SK-N-SH treated with all-trans-retinoic acid at 6 μM for 48 hours (cell line): Measurements from ENCODE around the gene ZNF410.

Experiments used
- ATAC-seq: fragments of 200-7000 bp; cut with Tn5 transposase; 3 replicates; pipeline ENCODE4 v1.9.1; 2020; ENCODE audit warnings: mild to moderate bottlenecking, moderate library complexity
- ARNTL ChIP-seq: fragments of 450-650 bp; formaldehyde crosslinking; IDR thresholded peaks from 2 replicates; pipeline ENCODE4 v1.5.0; 2020; ENCODE audit warnings: low read depth, mild to moderate bottlenecking, moderate library complexity, borderline replicate concordance
- BACH2 ChIP-seq: fragments of 250-450 bp; sonication (Bioruptor Pico); IDR thresholded peaks from 2 replicates; pipeline ENCODE4 v1.9.0; 2021; ENCODE audit warnings: mild to moderate bottlenecking, borderline replicate concordance
- CSDC2 ChIP-seq: fragments of 250-450 bp; sonication (Bioruptor Pico); IDR thresholded peaks from 2 replicates; pipeline ENCODE4 v1.5.0; 2020; ENCODE audit warnings: mild to moderate bottlenecking, moderate library complexity
- ESRRG ChIP-seq: fragments of 250-450 bp; sonication (Bioruptor Pico); IDR thresholded peaks from 2 replicates; pipeline ENCODE4 v1.6.1; 2021; ENCODE audit warnings: mild to moderate bottlenecking
- GLIS3 ChIP-seq: fragments of 250-450 bp; sonication (Bioruptor Pico); IDR thresholded peaks from 2 replicates; pipeline ENCODE4 v1.5.0; 2020; ENCODE audit warnings: mild to moderate bottlenecking, moderate library complexity
- ISL1 ChIP-seq: fragments of 250-450 bp; sonication (Bioruptor Pico); IDR thresholded peaks from 2 replicates; pipeline ENCODE4 v2.1.2; 2022; ENCODE audit warnings: mild to moderate bottlenecking, moderate library complexity
- OSR1 ChIP-seq: fragments of 250-450 bp; sonication (Bioruptor Pico); IDR thresholded peaks from 2 replicates; pipeline ENCODE4 v1.8.0; 2022; ENCODE audit warnings: moderate library complexity, mild to moderate bottlenecking, inconsistent platforms
- PPARA ChIP-seq: fragments of 250-450 bp; sonication (Bioruptor Pico); IDR thresholded peaks from 2 replicates; pipeline ENCODE4 v1.5.0; 2020; ENCODE audit warnings: mild to moderate bottlenecking, borderline replicate concordance
- SNAI2 ChIP-seq: fragments of 250-450 bp; sonication (Bioruptor Pico); IDR thresholded peaks from 2 replicates; pipeline ENCODE4 v1.5.0; 2020; ENCODE audit warnings: mild to moderate bottlenecking, moderate library complexity
- TOX ChIP-seq: fragments of 250-450 bp; sonication (Bioruptor Pico); IDR thresholded peaks from 2 replicates; pipeline ENCODE4 v1.8.0; 2021; ENCODE audit warnings: mild to moderate bottlenecking, moderate library complexity, borderline replicate concordance
- ZC3H10 ChIP-seq: fragments of 250-450 bp; sonication (Bioruptor Pico); IDR thresholded peaks from 2 replicates; pipeline ENCODE4 v1.5.1; 2021; ENCODE audit warnings: mild to moderate bottlenecking, moderate library complexity
- ZFP3 ChIP-seq: fragments of 250-450 bp; sonication (Bioruptor Pico); IDR thresholded peaks from 2 replicates; pipeline ENCODE4 v1.5.0; 2020; ENCODE audit warnings: mild to moderate bottlenecking, moderate library complexity
- ZFP30 ChIP-seq: fragments of 450-650 bp; formaldehyde crosslinking; IDR thresholded peaks from 2 replicates; pipeline ENCODE4 v1.5.0; 2022; ENCODE audit warnings: mild to moderate bottlenecking, moderate library complexity
- ZNF565 ChIP-seq: fragments of 450-650 bp; formaldehyde crosslinking; conservative IDR thresholded peaks from 2 replicates; pipeline ENCODE4 v1.5.0; 2020; ENCODE audit warnings: low read depth, mild to moderate bottlenecking, moderate library complexity
- ZNF70 ChIP-seq: fragments of 450-650 bp; formaldehyde crosslinking; IDR thresholded peaks from 2 replicates; pipeline ENCODE4 v1.5.0; 2020; ENCODE audit warnings: mild to moderate bottlenecking, moderate library complexity
- ZNF8 ChIP-seq: fragments of 450-650 bp; formaldehyde crosslinking; IDR thresholded peaks from 2 replicates; pipeline ENCODE4 v1.5.0; 2020; ENCODE audit warnings: mild to moderate bottlenecking, moderate library complexity
- TF ChIP-seq, protein P1 (sequence below): fragments of 250-450 bp; sonication (Bioruptor Pico); IDR thresholded peaks from 2 replicates; pipeline ENCODE4 v1.5.0; 2020; ENCODE audit warnings: mild to moderate bottlenecking, moderate library complexity
- TF ChIP-seq, protein P2 (sequence below): fragments of 250-450 bp; sonication (Bioruptor Pico); IDR thresholded peaks from 2 replicates; pipeline ENCODE4 v1.5.1; 2021; ENCODE audit warnings: mild to moderate bottlenecking, moderate library complexity
- TF ChIP-seq, protein P3 (sequence below): fragments of 250-450 bp; sonication (Bioruptor Pico); IDR thresholded peaks from 2 replicates; pipeline ENCODE4 v1.5.1; 2020; ENCODE audit warnings: low read depth, mild to moderate bottlenecking, moderate library complexity
- TF ChIP-seq, protein P4 (sequence below): fragments of 250-450 bp; sonication (Bioruptor Pico); IDR thresholded peaks from 2 replicates; pipeline ENCODE4 v1.8.0; 2021; ENCODE audit warnings: low read depth, mild to moderate bottlenecking, moderate library complexity, borderline replicate concordance

The ZNF410 gene

DNA sequence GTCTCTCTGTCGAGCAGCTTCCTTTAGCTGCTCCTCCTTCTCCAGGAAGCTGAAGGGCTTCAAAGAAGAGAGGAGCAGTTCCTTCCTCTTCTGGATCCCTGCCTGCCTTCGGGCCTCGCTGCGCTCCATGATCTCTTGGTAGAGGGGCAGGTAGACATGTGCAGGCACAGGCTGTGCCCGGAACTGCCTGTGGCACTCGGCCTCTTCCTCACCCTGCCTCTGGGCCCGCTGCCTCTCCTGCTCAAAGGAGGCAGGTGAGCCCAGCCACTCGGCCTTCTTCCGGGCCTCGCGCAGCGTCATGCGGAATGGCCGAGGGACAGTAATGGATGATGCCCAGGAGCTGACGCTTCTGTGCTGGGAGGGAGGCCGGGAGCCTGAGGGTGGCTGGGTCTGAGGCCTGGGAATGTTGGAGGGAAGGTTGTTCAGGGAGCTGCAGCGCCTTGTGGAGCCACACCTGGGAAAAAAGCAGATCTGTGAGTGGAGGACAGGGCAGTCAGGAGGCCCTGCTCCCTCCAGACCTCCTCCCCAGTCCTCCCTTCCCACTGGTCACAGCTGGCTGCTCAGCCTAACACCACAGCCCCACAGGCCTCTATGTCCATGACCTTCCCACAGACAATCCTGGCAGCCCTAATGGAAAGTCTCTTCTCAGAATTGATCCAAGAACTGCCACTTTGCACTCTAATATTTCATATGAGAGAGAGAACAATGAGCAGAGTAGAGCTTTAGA is 57.9 kb downstream of the ZNF410 start:
- no peak for ATAC-seq

DNA sequence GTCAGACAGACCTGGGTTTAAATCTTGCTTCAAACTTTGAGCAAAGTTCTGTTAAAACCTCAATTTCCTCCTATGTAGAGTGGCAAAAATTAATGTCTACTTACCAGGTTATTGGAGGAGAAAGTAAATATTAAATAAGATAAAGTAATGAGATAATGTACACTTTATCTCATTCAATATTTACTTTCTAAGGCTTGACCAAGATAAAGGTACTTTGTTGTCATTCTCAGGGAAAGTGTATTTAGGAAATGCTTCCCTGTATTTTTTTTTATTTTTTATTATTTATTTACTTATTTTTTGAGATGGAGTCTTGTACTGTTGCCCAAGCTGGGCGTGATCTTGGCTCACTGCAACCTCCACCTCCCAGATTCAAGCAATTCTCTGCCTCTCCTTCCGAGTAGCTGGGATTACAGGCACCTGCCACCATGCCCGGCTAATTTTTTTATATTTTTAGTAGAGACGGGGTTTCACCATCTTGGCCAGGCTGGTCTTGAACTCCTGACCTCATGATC is 58.6 kb downstream of the ZNF410 start:
- TF ChIP-seq CSDC2 (CRISPR knock-in tag) (no peak), SNAI2 (CRISPR knock-in tag) (no peak), ZFP3 (CRISPR knock-in tag) (no peak), ZNF8 (no peak), ZFP30 (CRISPR knock-in tag) (no peak), ARNTL (CRISPR knock-in tag) (no peak), ZC3H10 (CRISPR knock-in tag) (no peak)
- TF ChIP-seq, protein P1, sequence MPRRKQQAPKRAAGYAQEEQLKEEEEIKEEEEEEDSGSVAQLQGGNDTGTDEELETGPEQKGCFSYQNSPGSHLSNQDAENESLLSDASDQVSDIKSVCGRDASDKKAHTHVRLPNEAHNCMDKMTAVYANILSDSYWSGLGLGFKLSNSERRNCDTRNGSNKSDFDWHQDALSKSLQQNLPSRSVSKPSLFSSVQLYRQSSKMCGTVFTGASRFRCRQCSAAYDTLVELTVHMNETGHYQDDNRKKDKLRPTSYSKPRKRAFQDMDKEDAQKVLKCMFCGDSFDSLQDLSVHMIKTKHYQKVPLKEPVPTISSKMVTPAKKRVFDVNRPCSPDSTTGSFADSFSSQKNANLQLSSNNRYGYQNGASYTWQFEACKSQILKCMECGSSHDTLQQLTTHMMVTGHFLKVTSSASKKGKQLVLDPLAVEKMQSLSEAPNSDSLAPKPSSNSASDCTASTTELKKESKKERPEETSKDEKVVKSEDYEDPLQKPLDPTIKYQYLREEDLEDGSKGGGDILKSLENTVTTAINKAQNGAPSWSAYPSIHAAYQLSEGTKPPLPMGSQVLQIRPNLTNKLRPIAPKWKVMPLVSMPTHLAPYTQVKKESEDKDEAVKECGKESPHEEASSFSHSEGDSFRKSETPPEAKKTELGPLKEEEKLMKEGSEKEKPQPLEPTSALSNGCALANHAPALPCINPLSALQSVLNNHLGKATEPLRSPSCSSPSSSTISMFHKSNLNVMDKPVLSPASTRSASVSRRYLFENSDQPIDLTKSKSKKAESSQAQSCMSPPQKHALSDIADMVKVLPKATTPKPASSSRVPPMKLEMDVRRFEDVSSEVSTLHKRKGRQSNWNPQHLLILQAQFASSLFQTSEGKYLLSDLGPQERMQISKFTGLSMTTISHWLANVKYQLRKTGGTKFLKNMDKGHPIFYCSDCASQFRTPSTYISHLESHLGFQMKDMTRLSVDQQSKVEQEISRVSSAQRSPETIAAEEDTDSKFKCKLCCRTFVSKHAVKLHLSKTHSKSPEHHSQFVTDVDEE (CRISPR knock-in tag) = no peak
- TF ChIP-seq, protein P2, sequence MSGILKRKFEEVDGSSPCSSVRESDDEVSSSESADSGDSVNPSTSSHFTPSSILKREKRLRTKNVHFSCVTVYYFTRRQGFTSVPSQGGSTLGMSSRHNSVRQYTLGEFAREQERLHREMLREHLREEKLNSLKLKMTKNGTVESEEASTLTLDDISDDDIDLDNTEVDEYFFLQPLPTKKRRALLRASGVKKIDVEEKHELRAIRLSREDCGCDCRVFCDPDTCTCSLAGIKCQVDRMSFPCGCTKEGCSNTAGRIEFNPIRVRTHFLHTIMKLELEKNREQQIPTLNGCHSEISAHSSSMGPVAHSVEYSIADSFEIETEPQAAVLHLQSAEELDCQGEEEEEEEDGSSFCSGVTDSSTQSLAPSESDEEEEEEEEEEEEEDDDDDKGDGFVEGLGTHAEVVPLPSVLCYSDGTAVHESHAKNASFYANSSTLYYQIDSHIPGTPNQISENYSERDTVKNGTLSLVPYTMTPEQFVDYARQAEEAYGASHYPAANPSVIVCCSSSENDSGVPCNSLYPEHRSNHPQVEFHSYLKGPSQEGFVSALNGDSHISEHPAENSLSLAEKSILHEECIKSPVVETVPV (CRISPR knock-in tag) = no peak
- no peak for ATAC-seq

More for the DNA sequence above, 57.9 kb downstream of the ZNF410 start:
- TF ChIP-seq ZNF565 = no peak
- TF ChIP-seq CSDC2 (CRISPR knock-in tag) = no peak
- TF ChIP-seq, protein P3, sequence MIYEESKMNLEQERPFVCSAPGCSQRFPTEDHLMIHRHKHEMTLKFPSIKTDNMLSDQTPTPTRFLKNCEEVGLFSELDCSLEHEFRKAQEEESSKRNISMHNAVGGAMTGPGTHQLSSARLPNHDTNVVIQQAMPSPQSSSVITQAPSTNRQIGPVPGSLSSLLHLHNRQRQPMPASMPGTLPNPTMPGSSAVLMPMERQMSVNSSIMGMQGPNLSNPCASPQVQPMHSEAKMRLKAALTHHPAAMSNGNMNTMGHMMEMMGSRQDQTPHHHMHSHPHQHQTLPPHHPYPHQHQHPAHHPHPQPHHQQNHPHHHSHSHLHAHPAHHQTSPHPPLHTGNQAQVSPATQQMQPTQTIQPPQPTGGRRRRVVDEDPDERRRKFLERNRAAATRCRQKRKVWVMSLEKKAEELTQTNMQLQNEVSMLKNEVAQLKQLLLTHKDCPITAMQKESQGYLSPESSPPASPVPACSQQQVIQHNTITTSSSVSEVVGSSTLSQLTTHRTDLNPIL = no peak
- no peak for TF ChIP-seq ESRRG (CRISPR knock-in tag)
- TF ChIP-seq ZFP3 (CRISPR knock-in tag) = no peak
- TF ChIP-seq ZNF8 = no peak
- TF ChIP-seq TOX (CRISPR knock-in tag) = no peak
- no peak for TF ChIP-seq ISL1
- TF ChIP-seq ZNF70 (CRISPR knock-in tag) = no peak
- no peak for TF ChIP-seq ARNTL (CRISPR knock-in tag)
- no peak for TF ChIP-seq SNAI2 (CRISPR knock-in tag)

DNA sequence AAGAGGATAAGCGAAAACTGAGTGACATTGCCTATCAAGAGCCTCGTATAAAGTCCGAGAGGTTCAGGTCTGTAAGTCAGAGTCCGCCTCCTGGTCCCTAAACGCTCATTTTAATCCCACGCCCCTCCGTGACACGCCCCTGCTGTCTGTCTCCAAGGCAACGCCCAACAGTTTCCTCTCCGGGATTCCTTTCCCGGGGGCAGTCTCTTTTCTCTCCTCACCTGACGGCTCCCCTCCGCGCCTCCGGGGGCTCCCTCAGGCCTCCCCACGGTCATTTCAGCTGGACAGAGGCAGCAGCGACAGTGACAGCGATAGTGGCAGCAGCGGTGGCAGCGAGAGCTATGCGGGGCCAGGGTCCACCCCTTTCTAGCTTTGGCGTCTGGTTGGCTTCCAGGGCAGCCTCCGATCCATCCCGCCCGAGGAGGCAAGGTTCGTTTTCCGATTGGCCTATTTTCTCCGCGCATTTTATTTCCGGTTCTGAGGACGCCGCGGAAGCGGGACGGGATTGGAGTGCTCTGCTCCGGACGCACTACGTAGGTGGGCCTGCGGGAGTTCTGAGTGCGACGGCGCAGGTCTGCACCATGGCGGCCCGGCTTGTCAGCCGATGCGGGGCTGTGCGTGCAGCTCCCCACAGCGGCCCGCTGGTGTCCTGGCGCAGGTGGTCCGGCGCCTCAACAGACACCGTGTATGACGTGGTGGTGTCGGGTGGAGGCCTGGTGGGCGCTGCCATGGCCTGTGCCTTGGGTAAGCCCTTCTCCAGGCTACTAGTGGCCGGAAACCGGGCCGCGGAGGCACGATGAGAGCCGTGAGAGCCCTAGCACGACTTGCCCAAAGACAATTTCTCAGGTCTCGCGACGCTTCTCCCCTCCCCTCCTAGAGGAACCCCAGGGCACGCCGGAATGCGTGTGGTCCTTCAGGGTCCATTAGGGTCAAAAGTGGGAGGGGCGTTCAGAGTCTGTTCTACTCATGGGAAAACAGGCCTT is 63.4 kb downstream of the ZNF410 start, which contains the start of the genes COQ6 and FAM161B:
Gene COQ6, plus strand, starts transcription at position 551 of the 983 bp plus-strand sequence. Its CDS starts 31 bp downstream, at position 582.
Gene FAM161B, minus strand, starts transcription at position 343 of the 983 bp plus-strand sequence. Its CDS starts 68 bp downstream, at position 275.
- peak; percentile 98 for ATAC-seq
- TF ChIP-seq, protein P4, sequence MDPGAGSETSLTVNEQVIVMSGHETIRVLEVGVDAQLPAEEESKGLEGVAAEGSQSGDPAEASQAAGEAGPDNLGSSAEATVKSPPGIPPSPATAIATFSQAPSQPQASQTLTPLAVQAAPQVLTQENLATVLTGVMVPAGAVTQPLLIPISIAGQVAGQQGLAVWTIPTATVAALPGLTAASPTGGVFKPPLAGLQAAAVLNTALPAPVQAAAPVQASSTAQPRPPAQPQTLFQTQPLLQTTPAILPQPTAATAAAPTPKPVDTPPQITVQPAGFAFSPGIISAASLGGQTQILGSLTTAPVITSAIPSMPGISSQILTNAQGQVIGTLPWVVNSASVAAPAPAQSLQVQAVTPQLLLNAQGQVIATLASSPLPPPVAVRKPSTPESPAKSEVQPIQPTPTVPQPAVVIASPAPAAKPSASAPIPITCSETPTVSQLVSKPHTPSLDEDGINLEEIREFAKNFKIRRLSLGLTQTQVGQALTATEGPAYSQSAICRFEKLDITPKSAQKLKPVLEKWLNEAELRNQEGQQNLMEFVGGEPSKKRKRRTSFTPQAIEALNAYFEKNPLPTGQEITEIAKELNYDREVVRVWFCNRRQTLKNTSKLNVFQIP (CRISPR knock-in tag) = no peak
- TF ChIP-seq TOX (CRISPR knock-in tag) = no peak
- TF ChIP-seq PPARA = no peak
- TF ChIP-seq ZNF8 = no peak
- 0 out of 2 replicates have a peak, but pooled peaks have one; percentile 41 for TF ChIP-seq GLIS3 (CRISPR knock-in tag)
- no peak for TF ChIP-seq BACH2
- TF ChIP-seq, protein P2 (CRISPR knock-in tag) = no peak
- no peak for TF ChIP-seq OSR1 (CRISPR knock-in tag)
